ENCODE results near the gene MPV17. TPM values are rescaled to one million over a fixed set of nuclear protein-coding genes. Genes with fewer than 3 reads are reported as not detected.
"Not testable (repeated sequence)": the region's sequence is repeated elsewhere in the genome, so short reads cannot be mapped to it uniquely, and the experiment has no call there.

The MPV17 gene
- total RNA-seq, 1 donor from 2014 or later: 97.0 TPM

DNA sequence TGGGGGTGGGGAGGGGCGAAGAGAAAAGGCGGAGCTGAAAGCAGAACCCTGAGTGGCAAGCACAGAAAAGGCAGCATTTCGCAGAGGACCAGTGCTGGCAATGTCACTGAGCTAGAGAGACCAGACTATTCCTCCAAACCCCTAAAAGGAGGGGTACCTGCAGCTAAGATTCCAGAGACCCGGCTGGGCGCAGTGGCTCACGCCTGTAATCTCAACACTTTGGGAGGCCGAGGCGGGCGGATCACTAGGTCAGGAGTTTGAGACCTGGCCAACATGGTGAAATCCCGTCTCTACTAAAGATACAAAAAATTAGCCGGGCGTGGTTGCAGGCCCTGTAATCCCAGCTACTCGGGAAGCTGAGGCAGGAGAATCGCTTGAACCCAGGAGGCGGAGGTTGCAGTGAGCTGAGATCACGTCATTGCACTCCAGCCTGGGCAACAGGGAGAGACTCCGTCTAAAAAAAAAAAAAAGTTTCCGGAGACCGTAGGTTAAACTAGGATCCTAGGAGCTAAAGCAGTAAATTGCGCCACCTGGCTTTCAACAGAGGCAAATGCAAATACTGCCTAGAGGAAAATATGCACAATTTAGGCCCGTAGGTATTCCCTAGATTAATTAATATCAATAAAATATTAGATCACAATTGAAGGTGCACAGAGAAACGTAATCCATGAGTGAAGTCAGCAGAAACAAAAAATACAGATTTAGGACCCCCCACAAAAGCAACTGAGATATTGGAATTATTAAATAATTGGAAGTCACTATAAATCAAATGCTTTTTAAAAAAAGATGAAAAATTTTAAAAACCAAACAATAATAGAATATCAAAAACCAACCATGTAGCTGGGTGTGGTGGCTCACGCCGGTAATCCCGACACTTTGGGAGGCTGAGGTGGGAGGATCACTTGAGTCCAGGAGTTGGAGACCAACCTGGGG lies 19.5 kb downstream of the MPV17 start:
- intact Hi-C loops (cut with micrococcal nuclease): loop anchor here (1.0 to 2.0 kb wide), 8 partner anchors 20 to 457 kb away; partner anchors contain the start of genes ATRAID, EIF2B4, MPV17 and SLC5A6

DNA sequence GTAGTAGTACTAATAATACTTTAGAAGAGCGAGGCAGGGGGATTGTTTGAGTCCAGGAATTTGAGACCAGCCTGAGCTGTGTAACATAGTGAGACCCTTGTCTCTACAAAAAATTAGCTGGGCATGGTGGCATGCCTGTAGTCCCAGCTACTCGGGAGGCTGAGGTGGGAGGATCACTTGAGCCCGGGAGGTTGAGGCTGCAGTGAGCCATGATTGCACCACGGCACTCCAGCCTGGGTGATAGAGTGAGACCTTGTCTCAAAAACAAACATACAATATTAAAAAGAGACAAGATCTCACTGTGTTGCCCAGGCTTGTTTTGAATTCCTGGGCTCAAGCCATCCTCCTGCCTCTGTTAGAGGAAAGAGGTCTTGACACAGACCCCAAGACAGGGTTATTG lies 22.3 kb downstream of the MPV17 start:
- intact Hi-C loops (cut with micrococcal nuclease): not testable (repeated sequence)

DNA sequence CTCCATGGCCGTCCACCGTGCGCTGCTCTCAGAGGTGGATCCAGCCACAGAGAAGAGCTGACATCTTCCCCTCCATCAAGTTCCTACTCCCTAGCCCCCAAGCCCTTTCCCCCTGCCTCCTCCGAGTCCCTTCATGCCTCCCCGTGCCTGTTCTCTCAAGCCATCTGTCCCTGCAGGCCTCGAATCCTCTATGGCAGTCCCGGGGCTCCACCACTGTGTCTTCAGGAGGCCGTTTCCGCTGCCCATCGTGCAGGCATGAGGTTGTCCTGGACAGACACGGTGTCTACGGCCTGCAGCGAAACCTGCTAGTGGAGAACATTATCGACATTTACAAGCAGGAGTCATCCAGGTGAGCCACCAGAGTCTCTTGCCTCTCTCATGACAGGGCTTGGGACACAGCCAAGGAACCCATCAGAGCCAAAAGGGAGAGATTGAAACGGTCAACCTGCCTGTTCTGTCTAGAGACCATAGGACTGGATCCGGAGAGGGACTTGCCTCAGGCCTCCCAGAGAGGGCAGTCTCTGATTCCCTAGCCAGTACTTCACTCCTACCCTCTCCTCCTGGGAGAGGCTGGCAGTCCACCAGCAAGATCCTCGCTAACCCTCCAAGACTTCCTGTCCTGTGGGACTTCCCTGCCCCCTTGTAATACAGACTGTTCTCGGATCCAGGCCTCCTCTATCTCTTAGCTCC lies 24.4 kb downstream of the MPV17 start:
- intact Hi-C loops (cut with micrococcal nuclease): no loop called here

DNA sequence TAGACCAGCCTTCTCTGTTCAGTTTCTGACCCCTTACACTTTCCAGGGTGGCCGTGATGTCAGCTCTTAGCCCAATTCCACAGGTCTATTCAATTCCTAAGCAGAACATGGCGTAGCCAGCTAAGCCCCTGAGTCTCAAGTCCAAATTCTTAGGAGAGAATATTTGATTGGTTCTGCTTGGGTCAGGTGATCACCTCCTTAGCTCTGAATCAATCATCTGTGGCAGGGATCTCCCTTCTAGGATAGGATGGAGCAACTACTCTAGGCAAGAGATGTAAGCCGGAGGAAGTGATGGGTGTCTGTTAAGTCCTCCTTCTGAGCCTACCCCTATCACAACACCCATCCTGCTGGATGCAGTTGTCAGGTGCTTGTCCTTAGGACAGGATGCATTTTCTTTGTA lies 25.7 kb downstream of the MPV17 start:
- intact Hi-C loops (cut with micrococcal nuclease): no loop called here

DNA sequence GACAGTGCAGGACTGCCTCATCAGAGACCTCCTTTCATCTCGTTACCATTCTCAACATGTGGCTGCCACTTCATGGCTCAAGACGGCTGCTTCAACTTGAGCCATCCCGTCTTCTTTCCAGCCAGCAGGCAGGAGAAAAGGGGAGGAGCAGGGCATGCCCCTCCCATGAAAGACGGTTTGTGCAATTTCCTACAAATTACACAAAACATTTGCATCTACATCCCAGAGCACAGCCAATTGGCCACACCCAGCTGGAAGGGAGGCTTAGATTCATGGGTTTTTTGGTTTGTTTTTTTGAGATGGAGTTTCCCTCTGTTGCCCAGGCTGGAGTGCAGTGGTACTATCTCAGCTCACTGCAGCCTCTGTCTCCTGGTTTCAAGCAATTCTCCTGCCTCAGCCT lies 26.4 kb downstream of the MPV17 start:
- intact Hi-C loops (cut with micrococcal nuclease): no loop called here

DNA sequence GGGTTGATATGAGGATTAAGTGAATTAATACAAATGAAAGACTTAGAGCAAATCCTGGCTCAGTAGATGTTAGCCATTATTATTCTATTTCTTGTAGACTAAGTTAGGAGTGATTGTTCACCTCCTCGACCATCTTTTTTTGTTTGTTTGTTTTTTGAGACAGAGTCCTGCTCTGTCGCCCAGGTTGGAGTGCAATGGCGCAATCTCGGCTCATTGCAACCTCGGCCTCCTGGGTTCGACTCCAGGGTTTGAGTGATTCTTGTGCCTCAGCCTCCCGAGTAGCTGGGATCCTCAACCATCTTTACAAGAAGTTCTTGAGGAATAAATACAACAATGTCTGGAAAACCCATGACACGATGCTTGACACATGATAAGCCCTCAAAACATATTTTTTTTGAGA lies 28.0 kb downstream of the MPV17 start:
- intact Hi-C loops (cut with micrococcal nuclease): no loop called here

DNA sequence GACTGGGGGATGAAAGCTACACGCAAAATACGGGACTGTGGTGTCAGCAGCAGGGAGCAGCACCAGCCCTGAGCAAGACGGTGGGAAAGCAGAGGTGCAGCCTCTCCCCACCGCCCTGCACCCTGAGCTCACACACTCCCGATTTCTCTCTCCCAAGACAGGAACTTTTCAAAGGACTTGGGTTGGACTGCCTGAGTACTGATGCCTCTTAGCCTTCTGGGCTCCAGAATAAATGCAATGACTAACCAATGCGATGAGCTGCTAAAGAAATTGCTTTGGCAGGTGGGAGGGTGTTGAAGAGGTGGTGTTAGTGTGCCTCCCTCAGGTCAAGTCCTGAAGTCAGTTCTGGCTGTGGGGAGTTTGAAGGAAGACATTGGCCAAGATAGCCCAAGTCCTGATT lies 31.0 kb downstream of the MPV17 start:
- intact Hi-C loops (cut with micrococcal nuclease): no loop called here

DNA sequence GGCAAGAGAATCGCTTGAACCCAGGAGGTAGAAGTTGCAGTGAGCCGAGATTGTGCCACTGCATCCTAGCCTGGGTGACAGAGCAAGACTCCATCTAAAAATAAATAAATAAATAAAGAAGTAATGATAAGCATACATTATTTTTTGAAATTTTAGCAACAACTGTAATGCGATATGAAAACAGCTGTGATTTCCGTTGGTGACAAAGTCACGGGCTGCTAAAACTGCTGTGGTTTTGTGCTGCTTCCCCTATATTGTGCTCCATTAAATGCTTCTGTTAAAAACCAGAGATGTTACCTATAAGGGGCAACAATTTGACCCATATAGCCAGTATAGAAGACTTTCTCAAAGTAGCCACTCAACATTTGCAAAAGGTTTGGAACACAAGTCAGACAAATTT lies 32.3 kb downstream of the MPV17 start:
- intact Hi-C loops (cut with micrococcal nuclease): no loop called here

DNA sequence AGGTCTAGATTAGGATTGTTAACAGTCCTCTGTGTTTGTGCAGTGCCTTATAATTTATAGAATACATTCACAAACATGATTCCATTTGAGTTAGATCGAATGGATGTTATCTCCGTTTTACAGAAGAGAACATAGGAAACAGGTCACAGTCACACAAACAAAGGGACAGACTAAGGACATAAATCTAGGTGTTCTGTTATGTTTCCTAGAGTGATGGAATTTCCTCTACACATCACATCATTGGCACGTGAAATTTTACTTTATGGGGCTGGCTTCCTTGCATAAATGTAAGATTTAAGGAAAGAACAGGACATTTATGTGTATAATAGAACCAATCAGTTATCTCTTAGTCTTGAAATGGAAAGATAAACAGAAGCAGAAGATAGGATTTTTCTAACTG lies 34.3 kb downstream of the MPV17 start:
- intact Hi-C loops (cut with micrococcal nuclease): no loop called here

DNA sequence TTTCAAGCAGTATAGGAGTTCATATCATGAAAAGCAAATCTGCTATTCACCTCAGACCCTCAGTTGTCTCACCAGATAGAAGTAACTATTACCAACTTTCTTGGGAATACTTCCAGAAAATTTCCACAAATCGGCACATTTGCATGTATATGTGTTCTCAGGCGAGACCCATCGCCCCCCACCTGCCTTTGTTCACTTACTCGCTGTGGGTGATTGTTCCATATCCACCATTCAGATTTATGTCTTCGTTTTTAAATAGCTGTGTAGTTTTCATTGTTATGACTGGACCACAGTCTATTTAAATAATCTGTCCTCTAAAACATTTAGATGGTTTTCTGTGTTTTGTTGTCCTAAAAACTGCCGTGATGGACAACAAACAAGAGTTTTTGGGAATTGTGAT lies 37.4 kb downstream of the MPV17 start:
- intact Hi-C loops (cut with micrococcal nuclease): no loop called here

DNA sequence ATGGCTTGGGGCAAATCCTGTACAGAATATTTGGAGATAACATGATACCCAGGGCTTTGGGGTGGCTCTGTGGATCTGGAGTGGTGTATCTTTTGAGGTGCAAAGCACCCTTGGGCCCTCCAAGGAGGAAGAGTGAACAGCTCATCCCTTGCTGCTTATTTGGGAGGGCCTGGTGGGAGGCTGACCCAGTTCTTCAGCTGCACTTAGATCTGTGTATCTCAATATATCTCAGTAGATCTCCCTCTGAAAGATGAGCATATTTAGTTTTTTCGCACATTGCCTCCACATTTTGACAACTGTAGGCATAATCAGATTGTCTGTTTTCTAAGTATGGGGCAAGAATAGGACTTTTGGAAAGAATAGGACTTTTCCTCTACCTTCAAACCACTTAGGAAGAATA lies 37.9 kb downstream of the MPV17 start:
- intact Hi-C loops (cut with micrococcal nuclease): no loop called here

DNA sequence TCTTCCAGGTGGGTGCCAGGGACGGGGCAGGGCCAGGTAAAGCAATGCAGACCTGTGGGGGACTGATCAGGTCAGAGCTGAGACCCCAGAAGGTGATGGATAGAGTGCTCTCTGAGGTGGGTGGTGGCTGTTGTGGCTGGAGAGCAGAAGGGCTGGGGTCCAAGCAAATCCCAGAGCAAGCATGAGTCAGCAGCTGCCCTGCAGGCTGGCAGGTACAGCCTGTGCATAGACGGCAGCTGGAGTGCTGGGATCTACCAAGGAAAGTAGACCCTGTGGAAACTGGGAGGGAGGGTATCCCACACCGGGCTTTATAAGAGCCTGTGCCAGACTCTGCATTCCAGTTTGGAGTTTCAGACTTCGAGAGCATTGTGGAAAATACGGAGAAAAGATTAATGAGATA lies 40.0 kb downstream of the MPV17 start:
- intact Hi-C loops (cut with micrococcal nuclease): no loop called here

DNA sequence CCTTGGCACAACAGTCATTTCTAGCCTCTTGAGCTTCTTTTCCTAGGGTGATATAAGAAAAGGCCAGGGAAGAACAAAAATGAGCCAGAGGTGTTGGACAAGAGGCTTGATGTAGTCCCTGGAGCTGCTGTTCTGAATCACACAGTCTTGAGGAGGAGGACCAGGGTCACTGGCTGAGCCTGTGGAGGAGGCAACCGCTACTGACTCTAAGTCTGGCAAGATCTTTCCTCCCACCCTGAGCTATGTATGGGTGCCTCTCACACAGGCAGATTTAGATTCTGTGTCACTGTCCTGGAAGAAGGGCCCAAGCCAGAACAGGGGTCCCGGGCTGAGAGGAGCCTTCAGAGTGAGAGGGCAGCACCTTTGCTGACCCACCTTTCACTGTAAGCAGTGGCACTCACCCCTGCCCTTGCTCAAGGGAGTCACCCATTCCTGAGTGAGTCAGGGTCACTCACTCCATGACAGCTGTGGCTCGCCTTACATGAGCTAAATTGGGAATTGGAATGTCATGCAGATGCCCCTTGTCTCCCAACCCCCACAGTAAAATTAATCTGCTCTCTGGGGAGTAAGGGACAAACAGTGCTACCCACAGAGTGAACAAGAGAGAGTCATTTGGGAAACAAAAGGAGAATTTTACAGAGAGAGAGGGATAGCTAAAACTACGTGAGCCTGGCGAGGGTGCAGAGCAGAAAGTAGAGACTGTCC lies 40.9 kb downstream of the MPV17 start, which contains the start of gene TRIM54:
TRIM54 (plus strand) TSS at position 575 of the 705 bp plus-strand sequence. CDS start 303 bp downstream, outside the sequence.
- intact Hi-C loops (cut with micrococcal nuclease): loop anchor here (2.0 kb wide), 1 partner anchor 21 kb away; no protein-coding TSS in a partner anchor

DNA sequence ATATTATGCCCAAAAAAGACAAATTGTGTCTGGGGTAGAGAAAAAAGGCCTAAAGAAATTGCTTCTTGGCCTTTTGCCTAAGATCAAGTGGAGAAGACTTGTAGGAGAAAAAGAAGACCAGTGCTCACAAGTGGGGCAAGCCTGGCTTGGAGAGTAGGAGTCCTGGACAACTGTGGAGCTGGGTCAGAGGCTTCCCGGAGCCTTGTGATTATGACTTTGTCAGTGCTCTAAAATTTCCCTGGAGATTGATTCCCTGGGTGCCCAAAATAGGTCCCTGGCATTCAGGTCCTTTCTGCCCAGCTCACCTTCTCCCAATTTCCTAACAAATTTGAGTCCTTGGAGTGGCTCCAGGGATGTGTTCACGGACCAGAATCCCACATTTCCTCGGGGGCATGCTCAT lies 41.5 kb downstream of the MPV17 start:
- intact Hi-C loops (cut with micrococcal nuclease): loop anchor here (2.0 kb wide), 1 partner anchor 21 kb away; no protein-coding TSS in a partner anchor

DNA sequence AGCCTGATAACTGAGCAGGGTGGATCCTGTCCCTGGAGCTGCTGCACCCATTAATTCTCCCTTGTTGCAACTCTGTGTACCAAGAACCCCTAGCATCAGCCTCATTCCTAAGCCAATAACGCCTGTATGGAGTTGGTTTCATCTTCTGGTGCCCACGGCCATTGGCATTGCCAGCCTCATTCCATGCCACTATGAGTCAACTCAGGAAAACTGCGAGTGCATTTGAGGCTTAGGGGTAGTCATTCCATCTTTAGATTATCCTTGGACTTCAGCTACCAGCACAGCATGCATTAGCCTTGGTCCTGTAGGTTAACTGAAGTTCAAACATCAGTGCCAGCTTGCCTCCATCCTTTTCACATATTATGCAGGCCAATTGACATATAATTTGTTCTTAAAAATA lies 42.1 kb downstream of the MPV17 start:
- intact Hi-C loops (cut with micrococcal nuclease): loop anchor here (1.0 to 2.0 kb wide), 5 partner anchors 22 to 435 kb away; no protein-coding TSS in a partner anchor

DNA sequence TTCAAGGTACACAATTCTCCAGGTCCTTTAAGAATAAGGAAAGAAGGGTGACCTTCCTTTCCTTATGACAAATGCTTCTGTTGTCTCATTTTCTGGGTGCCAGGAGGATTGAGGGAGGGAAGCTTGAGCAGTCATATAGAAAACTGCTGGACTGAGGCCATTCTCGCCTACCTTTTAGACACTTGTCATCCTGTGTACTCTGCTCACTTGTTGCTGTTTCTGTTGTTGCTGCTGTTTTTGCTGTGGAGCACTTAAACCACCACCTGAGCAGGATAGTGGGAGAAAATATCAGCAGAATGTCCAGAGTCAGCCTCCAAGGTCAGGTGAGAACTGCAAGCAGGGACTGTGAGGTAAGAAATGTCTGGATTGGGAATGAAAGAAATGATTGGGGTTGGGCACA lies 44.9 kb downstream of the MPV17 start:
- intact Hi-C loops (cut with micrococcal nuclease): no loop called here

DNA sequence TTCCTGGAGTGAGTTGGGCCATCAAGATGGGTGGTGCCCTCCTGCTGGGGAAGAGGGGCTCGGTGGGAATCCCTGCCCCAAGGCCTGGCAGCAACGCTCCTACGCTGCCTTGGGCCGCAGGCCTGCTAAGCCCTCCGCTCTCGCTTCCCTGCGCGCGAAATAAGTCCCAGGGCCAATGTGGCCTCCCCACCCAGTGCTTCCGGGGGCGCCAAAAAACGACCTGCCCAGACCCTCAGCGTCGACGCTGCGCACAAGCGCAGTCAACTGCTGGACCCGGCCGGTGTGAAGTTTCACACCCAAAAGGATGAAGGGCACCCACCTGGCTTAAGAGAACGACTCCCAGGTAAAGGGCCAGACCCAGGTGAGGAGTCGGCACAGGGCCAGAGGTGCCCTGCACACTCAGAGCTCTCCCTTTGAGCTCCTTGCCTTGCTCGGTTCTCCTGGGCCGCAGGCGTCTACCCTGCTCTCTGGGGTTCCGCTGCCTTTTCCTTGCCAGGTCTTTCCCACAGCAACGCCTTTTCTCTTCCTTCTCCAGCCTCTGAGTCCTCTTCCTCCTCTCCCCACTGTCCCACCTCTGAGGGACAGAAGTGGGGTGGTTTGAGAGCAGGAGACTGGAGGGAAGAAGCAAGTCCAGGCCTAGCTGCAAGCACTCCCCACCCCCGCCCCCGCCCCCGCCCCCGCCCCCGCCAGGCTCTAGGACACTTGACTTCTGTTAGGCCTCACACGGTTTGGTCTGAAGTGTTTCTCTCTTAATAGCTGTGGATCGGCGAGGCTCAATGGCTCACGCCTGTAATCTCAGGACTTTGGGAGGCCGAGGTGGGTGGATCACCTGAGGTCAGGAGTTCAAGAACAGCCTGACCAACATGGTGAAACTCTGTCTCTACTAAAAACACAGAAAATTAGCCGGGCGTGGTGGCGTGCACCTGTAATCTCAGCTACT lies 47.4 kb downstream of the MPV17 start, which contains the start of gene DNAJC5G:
DNAJC5G (plus strand) TSS at position 223 of the 940 bp plus-strand sequence. CDS start 1,296 bp downstream, outside the sequence.
- intact Hi-C loops (cut with micrococcal nuclease): no loop called here

DNA sequence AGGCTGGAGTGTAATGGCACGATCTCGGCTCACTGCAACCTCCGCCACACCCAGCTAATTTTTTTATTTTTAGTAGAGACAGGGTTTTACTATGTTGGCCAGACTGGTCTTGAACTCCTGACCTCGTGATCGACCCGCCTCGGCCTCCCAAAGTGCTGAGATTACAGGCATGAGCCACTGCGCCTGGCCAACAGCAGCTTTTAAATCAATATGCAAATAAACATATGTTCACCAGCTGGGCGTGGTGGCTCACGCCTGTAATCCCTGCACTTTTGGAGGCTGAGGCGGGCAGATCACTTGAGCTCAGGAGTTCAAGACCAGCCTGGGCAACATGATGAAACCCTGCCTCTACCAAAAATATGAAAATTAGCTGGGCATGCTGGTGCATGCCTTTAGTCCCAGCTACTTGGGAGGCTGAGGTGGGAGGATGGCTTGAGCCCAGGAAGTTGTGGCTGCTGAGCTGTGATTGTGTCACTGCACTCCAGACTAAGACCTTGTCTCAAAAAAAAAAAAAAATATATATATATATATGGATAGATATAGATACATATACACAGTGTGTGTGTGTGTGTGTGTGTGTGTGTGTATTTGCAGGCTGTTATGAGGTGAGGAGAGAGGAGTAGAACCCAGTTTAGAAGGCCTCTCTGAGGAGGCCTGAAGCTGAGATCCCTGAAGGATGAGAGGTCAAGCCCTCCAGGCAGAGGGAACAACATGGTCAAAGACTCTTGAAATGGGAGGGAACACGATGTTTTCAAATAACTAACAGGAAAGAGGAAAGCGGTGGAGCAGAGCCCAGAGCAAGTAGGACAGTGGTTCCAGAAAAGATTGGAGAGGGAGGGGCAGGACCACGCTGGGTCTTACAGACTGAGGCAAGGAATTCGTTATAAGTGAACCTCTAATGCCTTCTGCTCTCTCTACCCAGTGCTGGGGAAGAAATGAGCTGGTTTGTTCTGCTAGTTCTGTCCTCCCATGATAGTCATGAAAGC lies 50.1 kb downstream of the MPV17 start:
- intact Hi-C loops (cut with micrococcal nuclease): not testable (repeated sequence)
